ENCODE data around the gene SYNE2. TPM values are rescaled to one million over a fixed set of nuclear protein-coding genes. Genes with fewer than 3 reads are reported as not detected.

Gene SYNE2
- total RNA-seq, 1 experiment from 2014 or later = 37.5 TPM

DNA sequence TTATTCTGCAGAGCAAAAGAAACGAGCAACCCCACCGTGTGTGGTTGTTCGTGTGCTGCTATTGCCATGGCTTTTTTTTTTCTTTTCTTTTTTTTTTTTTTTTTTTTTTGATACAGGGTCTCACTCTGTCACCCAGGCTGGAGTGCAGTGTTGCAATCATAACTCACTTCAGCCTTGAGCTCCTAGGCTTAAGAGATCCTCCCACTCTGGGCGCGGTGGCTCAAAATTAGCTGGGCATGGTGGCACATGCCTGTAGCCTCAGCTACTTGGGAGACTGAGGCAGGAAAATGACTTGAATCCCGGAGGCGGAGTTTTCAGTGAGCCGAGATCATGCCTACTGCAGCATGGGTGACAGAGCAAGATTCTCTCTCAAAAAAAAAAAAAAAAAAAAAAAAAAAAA, 297.1 kb downstream of the SYNE2 start:
- H3K4me1 ChIP-seq (ENCODE audit: control insufficient read depth, insufficient read depth, low read length) = no peaks in the 10 kb centered on the region
- CTCF ChIA-PET = interaction anchor here (0.6 kb wide), 1 partner anchor 18 kb away, joined by 16 read pairs; no protein-coding TSS in a partner anchor
- H3K9me3 ChIP-seq (ENCODE audit: control insufficient read depth, insufficient read depth, low read depth, low read length) = no peaks in the 10 kb centered on the region
- H3K36me3 ChIP-seq (ENCODE audit: control insufficient read depth, insufficient read depth, low read length) = no peaks in the 10 kb centered on the region; the same call in 1 of the 2 replicates
- ATAC-seq (no peak), DNase-seq (ENCODE audit: low read depth, low spot score) (no peak)
- in situ Hi-C loops (cut with HindIII; ENCODE audit: low pct_unique_long_range_greater_than_20kb, low sequenced_read_pairs) = no loop called here
- H3K27ac ChIP-seq (ENCODE audit: low read length) = no peak overlapping the region
- intact Hi-C loops (cut with micrococcal nuclease; ENCODE audit: unreplicated experiment) = no loop called here
- H3K27me3 ChIP-seq (ENCODE audit: control insufficient read depth, insufficient read depth, low read length) = no peaks in the 10 kb centered on the region
- no peak for TF ChIP-seq TCF7L2 (IDR thresholded peaks at IDR 0.05; ENCODE audit: low read depth, low read length)
- no peak for TF ChIP-seq CTCF (IDR thresholded peaks at IDR 0.05)
- no peak for TF ChIP-seq REST (IDR thresholded peaks at IDR 0.05; ENCODE audit: insufficient read depth in 1 of 2, low read depth in 2 of 2, low read length in 1 of 2)
- TF ChIP-seq POLR2AphosphoS5 (IDR thresholded peaks at IDR 0.05; ENCODE audit: low read depth, low read length) = no peak
- TF ChIP-seq SIN3A (IDR thresholded peaks at IDR 0.05; ENCODE audit: borderline replicate concordance, insufficient read depth, low read depth, low read length) = no peak
- no peak overlapping the region for H3K4me3 ChIP-seq (ENCODE audit: low read depth in 2 of 2, low read length in 2 of 2)
- BruUV-seq (replicated peaks) = no TSS peak
- POLR2A ChIA-PET = no interaction called here

DNA sequence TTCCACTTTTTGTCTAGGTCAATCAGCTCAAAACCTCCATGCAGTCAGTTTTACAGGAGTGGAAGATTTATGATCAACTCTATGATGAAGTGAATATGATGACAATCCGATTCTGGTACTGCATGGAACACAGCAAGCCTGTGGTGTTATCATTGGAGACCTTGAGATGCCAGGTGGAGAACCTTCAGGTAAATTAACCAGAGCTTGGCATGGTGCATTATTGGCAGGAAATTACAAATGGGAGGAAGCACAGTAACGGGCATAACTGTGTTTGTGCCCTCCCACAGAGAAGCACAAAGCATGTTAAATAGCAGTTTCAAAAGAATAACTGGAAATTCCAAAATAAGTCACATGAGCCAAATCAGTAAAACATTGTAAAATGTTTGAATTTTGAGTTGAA, 305.8 kb downstream of the SYNE2 start:
- Histone ChIP-seq H3K27me3 (ENCODE audit: control insufficient read depth, insufficient read depth, low read length) (no peaks in the 10 kb centered on the region), H3K9me3 (ENCODE audit: control insufficient read depth, insufficient read depth, low read depth, low read length) (no peaks in the 10 kb centered on the region), H3K27ac (ENCODE audit: low read length) (no peak overlapping the region), H3K4me3 (ENCODE audit: low read depth in 2 of 2, low read length in 2 of 2) (no peak overlapping the region), H3K36me3 (ENCODE audit: control insufficient read depth, insufficient read depth, low read length) (no peaks in the 10 kb centered on the region), H3K4me1 (ENCODE audit: control insufficient read depth, insufficient read depth, low read length) (no peaks in the 10 kb centered on the region)
- in situ Hi-C loops (cut with HindIII; ENCODE audit: low pct_unique_long_range_greater_than_20kb, low sequenced_read_pairs) = no loop called here
- ChIA-PET CTCF (no interaction called here), POLR2A (no interaction called here)
- DNase-seq (ENCODE audit: low read depth, low spot score) (no peak), ATAC-seq (no peak)
- TF ChIP-seq TCF7L2 (IDR thresholded peaks at IDR 0.05; ENCODE audit: low read depth, low read length) (no peak), CTCF (IDR thresholded peaks at IDR 0.05) (no peak), REST (IDR thresholded peaks at IDR 0.05; ENCODE audit: insufficient read depth in 1 of 2, low read depth in 2 of 2, low read length in 1 of 2) (no peak), SIN3A (IDR thresholded peaks at IDR 0.05; ENCODE audit: borderline replicate concordance, insufficient read depth, low read depth, low read length) (no peak), POLR2AphosphoS5 (IDR thresholded peaks at IDR 0.05; ENCODE audit: low read depth, low read length) (no peak)
- intact Hi-C loops (cut with micrococcal nuclease; ENCODE audit: unreplicated experiment) = no loop called here
- no TSS peak for BruUV-seq (replicated peaks)

Data from Panc1 (cell line).